Vagina (tissue), 2 donors: ENCODE data around the gene BLNK. TPM values are rescaled to one million over a fixed set of nuclear protein-coding genes. Genes with fewer than 3 reads are reported as not detected.
A peak's percentile ranks its signal among the peaks of the same experiment; 100 is the strongest.
"Not testable (repeated sequence)": the region's sequence is repeated elsewhere in the genome, so short reads cannot be mapped to it uniquely, and the experiment has no call there.

Experiments used
- DNase-seq, 2 donors: peaks; one replicate each; pipeline ENCODE4 v3.0.0-alpha.2; 2017; ENCODE audit errors: extremely low spot score in 2 of 2
- H3K27ac ChIP-seq: fragments of 200-600 bp; sonication (generic); one replicate; pipeline ENCODE4 v1.5.1; 2019
- H3K27me3 ChIP-seq: fragments of 200-600 bp; sonication (generic); one replicate; pipeline ENCODE4 v1.5.1; 2019
- H3K36me3 ChIP-seq, 2 donors: fragments of 200-600 bp; sonication (generic); one replicate each; pipeline ENCODE4 v1.5.1; 2017 to 2019
- H3K4me1 ChIP-seq: fragments of 200-600 bp; sonication (generic); one replicate; pipeline ENCODE4 v1.5.1; 2019
- H3K4me3 ChIP-seq, 2 donors: fragments of 200-600 bp; sonication (generic); 1 replicate in 1 of 2; 2 replicates in 1 of 2; pipeline ENCODE4 v1.5.1; 2016 to 2019
- H3K9me3 ChIP-seq: fragments of 200-600 bp; sonication (generic); one replicate; pipeline ENCODE4 v1.5.1; 2019
- POLR2A ChIP-seq, 2 donors: fragments of 450-650 bp; IDR thresholded peaks; one replicate each; pipeline ENCODE4 v1.6.1; 2017; ENCODE audit warnings: antibody characterized with exemption in 2 of 2, mild to moderate bottlenecking in 2 of 2, moderate library complexity in 2 of 2
- POLR2AphosphoS5 ChIP-seq, 2 donors: sonication (generic); formaldehyde crosslinking; IDR thresholded peaks; one replicate each; pipeline ENCODE4 v1.9.0; 2017; ENCODE audit warnings: antibody characterized with exemption in 2 of 2, mild to moderate bottlenecking in 2 of 2, low read depth in 1 of 2; ENCODE audit not compliant: insufficient read depth in 1 of 2
- intact Hi-C: fragments of 100-400 bp; cut with DNase I; formaldehyde crosslinking; loops from one replicate; pipeline ENCODE4 v1.15.1; 2023
- total RNA-seq: library from RNA; depleted of rRNA; stranded (reverse); fragments of >200 nt; gene quantifications from one replicate; pipeline ENCODE4 v1.2.3, GENCODE V29; 2016
- TF ChIP-seq, protein P1 (sequence below), 3 experiments: fragments of 450-650 bp in 2 of 3; fragments of 200-600 bp in 1 of 3; sonication (generic) in 1 of 3; IDR thresholded peaks; one replicate each; pipeline ENCODE4 v1.5.1; 2017 to 2019; ENCODE audit warnings: antibody characterized with exemption in 3 of 3, mild to moderate bottlenecking in 2 of 3, moderate library complexity in 2 of 3

Gene BLNK
- total RNA-seq, 1 donor from 2014 or later, result 8.8 TPM

GRCh38 chr10:96311180-96311715 lies 39.9 kb upstream of the BLNK start:
- H3K27me3 ChIP-seq, result no peaks in the 10 kb centered on the region
- no peaks in the 10 kb centered on the region for H3K4me1 ChIP-seq
- no peaks in the 10 kb centered on the region for H3K9me3 ChIP-seq
- no peak overlapping the region for H3K27ac ChIP-seq
- no peaks in the 10 kb centered on the region for H3K36me3 ChIP-seq
- no peak overlapping the region for H3K4me3 ChIP-seq
- DNase-seq, result no peak
- intact Hi-C loops, result no loop called here
- TF ChIP-seq POLR2A (IDR thresholded peaks at IDR 0.05), result no peak
- TF ChIP-seq, protein P1, sequence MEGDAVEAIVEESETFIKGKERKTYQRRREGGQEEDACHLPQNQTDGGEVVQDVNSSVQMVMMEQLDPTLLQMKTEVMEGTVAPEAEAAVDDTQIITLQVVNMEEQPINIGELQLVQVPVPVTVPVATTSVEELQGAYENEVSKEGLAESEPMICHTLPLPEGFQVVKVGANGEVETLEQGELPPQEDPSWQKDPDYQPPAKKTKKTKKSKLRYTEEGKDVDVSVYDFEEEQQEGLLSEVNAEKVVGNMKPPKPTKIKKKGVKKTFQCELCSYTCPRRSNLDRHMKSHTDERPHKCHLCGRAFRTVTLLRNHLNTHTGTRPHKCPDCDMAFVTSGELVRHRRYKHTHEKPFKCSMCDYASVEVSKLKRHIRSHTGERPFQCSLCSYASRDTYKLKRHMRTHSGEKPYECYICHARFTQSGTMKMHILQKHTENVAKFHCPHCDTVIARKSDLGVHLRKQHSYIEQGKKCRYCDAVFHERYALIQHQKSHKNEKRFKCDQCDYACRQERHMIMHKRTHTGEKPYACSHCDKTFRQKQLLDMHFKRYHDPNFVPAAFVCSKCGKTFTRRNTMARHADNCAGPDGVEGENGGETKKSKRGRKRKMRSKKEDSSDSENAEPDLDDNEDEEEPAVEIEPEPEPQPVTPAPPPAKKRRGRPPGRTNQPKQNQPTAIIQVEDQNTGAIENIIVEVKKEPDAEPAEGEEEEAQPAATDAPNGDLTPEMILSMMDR (IDR thresholded peaks at IDR 0.05), result no peak
- no peak for TF ChIP-seq POLR2AphosphoS5 (IDR thresholded peaks at IDR 0.05; ENCODE audit: insufficient read depth in 1 of 2, low read depth in 1 of 2)

- peak overlapping the region; percentile 4 for H3K27ac ChIP-seq
- H3K4me1 ChIP-seq, result no peaks in the 10 kb centered on the region
- H3K27me3 ChIP-seq, result no peaks in the 10 kb centered on the region
- DNase-seq, result no peak
- no peaks in the 10 kb centered on the region for H3K9me3 ChIP-seq
- no peaks in the 10 kb centered on the region for H3K36me3 ChIP-seq
- TF ChIP-seq, protein P1 (IDR thresholded peaks at IDR 0.05), result no peak
- TF ChIP-seq POLR2AphosphoS5 (IDR thresholded peaks at IDR 0.05; ENCODE audit: insufficient read depth in 1 of 2, low read depth in 1 of 2) (no peak), POLR2A (IDR thresholded peaks at IDR 0.05) (no peak)
- no peak overlapping the region for H3K4me3 ChIP-seq
- intact Hi-C loops, result no loop called here
Observed at GRCh38 chr10:96310321-96310669, 38.9 kb upstream of the BLNK start.

DNA sequence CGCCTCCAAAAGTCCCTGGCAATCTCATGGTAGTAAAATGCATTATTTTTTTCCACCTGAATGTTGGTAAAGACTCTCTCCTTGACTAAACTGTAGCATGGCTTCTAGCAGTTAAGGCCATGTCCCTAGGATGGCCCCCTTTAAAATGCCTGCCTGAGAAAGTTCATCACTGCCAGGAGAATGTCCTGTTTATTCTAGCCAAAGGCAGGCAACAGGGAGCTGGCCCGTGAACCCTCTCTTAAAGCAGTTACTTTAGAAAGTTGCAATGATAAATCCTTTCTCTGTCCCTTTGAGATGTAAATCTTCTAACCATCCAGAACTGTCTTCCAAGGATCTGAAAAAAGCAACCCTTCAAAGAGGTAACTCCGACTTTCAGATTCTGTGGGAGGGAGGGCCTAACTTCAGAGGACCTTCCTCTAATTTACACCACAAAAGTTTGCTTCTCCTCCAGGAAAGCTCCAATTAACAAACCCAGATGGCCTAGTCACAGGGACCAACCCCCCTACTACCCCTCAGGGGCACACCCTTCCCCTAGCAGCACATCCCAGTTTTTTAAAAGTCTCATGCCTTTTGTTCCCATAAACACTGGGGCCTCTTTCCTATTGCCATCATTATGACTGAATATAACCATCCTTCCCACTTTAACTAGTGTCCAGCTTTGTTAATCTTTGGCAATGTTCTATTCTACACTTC lies 38.4 kb upstream of the BLNK start:
- no peak overlapping the region for H3K4me3 ChIP-seq
- no peaks in the 10 kb centered on the region for H3K36me3 ChIP-seq
- no peaks in the 10 kb centered on the region for H3K9me3 ChIP-seq
- no peak for DNase-seq
- H3K4me1 ChIP-seq, result no peaks in the 10 kb centered on the region
- H3K27ac ChIP-seq, result no peak overlapping the region
- intact Hi-C loops, result no loop called here
- TF ChIP-seq, protein P1 (IDR thresholded peaks at IDR 0.05), result no peak
- no peak for TF ChIP-seq POLR2A (IDR thresholded peaks at IDR 0.05)
- no peak for TF ChIP-seq POLR2AphosphoS5 (IDR thresholded peaks at IDR 0.05; ENCODE audit: insufficient read depth in 1 of 2, low read depth in 1 of 2)
- no peaks in the 10 kb centered on the region for H3K27me3 ChIP-seq

- H3K27me3 ChIP-seq, H3K9me3 ChIP-seq, H3K4me3 ChIP-seq, intact Hi-C loops, H3K4me1 ChIP-seq, H3K36me3 ChIP-seq, H3K27ac ChIP-seq, DNase-seq: not testable (repeated sequence)
Observed at GRCh38 chr10:96308854-96309253, 37.5 kb upstream of the BLNK start.

GRCh38 chr10:96306516-96306915 lies 35.1 kb upstream of the BLNK start:
- no peak overlapping the region for H3K27ac ChIP-seq
- H3K27me3 ChIP-seq, result no peaks in the 10 kb centered on the region
- TF ChIP-seq POLR2AphosphoS5 (IDR thresholded peaks at IDR 0.05; ENCODE audit: insufficient read depth in 1 of 2, low read depth in 1 of 2), result no peak
- no peak for TF ChIP-seq POLR2A (IDR thresholded peaks at IDR 0.05)
- TF ChIP-seq, protein P1 (IDR thresholded peaks at IDR 0.05), result no peak
- no peaks in the 10 kb centered on the region for H3K36me3 ChIP-seq
- peak in 1 of 2 donors; percentile 13 for DNase-seq
- intact Hi-C loops, result no loop called here
- H3K4me1 ChIP-seq, result no peaks in the 10 kb centered on the region
- no peak overlapping the region for H3K4me3 ChIP-seq
- H3K9me3 ChIP-seq, result no peaks in the 10 kb centered on the region
